Anterior cingulate cortex (tissue), 58 donors: ENCODE measurements around the gene NUF2.
"Not testable (repeated sequence)": the region's sequence is repeated elsewhere in the genome, so short reads cannot be mapped to it uniquely, and the experiment has no call there.

Source experiments
- DNase-seq, 58 donors: peaks; one replicate each; lab custom pipeline; 2025; lab: John Stamatoyannopoulos, UW

NUF2 gene

DNA sequence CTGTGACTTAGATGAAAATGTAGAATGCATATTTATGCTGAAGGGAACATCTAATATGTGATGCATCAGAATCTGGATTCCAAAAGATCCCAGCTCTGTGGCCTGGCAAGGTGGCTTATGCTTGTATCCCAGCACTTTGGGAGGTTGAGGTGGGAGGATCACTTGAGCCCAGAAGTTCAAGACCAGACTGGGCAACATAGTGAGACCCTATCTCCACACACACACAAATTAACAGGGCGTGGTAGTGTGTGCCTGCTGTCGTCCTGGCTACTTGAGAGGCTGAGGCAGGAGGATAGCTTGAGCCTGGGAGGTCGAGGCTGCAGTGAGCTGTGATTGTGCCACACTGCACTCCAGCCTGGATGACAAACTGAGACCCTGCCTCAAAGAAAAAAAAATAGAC lies 1.6 kb downstream of the NUF2 start:
- DNase-seq = not testable (repeated sequence)

DNA sequence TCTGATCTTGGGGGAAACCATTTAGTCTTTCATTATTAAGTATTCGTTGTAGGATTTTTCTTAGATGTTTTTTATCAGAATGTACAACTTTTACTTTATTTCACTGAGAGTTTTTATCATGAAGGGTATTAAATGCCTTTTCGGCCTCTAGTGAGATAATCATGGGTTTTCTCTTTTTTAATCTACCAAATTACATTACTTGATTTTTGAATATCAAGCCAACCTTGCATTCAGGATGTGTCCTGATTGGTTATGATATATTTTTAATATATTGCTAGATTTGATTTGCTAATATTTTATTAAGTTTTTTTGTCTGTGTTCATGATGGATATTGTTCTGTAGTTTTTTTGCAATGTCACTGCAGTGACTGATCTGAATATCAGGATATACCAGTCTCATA lies 9.4 kb downstream of the NUF2 start:
- DNase-seq = no peak

DNA sequence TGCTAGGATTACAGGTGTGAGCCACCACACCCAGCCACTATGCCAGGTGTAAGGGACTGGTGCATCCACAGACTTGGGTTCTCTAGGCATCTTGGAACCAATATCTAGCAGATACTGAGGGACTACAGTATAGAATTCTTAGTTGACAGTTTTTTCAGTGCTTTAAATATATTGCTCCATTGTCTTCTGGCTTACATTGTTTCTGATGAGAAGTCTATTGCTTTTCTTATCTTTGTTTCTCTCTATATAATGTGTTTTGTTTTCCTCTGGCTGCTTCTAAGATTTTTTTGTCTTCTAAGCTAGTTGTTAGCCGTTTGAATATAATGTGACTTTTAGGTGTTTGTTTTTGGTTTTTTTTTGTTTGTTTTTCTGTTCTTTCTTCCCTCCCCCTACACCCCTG lies 13.5 kb downstream of the NUF2 start:
- DNase-seq = no peak

DNA sequence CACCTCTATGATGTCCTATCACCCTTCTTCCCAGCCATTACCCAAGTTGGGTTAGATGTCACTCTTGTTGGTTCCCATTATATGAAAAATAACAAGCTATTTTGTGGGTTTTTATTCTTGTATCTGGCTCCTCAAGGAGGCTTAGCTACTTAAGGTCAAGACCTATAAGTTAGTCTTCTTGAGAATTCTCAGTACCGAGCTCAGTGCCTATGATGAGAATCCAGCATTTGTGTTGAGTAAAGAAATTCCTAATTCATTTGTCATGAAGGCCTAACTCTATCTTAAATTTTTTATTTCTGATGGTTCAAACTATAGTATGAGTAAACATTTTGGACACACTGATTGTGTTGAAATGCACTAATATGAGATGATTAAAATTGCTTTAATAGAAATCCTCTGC lies 15.9 kb downstream of the NUF2 start:
- DNase-seq = no peak

DNA sequence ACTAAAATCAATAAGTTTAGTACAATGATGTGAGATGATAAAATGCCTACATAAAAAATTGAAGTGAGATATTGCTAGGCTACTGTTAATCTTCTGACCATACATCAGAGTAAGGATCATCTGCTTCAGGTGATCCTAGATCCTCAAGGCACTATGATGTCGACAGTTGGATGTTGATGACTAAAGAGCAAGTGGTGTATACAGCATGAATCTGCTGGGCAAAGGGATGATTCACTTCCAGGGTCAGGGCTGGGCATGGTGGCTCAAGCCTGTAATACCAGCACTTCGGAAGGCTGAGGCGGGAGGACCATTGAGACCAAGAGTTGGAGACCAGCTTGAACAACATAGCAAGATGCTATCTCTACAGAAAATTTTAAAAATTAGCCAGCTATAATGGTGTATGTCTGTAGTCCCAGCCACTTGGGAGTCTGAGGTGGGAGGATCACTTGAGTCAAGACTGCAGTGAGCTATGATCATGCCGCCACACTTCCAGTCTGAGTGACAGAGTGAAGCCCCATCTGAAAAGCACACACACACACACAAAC lies 24.6 kb downstream of the NUF2 start:
- DNase-seq = no peak

DNA sequence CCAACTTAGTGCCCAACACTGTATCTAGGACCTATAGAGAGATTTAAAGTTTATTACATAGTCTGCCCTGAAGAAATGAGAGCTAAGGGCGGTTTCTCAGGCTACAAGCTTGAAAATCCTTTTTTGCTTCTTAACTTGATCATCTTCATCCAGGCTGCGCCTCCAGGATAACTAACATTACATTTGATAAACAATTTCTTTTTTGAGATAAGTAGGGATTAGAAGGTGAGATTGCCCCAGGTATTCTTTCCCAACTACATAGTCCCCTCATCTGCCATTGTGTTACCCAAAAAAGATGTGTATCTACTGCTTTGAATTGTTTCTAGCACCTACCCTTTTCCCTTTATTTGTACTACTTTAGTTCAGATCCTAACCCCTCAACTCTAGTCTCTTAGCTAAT lies 25.4 kb downstream of the NUF2 start:
- no peak for DNase-seq

DNA sequence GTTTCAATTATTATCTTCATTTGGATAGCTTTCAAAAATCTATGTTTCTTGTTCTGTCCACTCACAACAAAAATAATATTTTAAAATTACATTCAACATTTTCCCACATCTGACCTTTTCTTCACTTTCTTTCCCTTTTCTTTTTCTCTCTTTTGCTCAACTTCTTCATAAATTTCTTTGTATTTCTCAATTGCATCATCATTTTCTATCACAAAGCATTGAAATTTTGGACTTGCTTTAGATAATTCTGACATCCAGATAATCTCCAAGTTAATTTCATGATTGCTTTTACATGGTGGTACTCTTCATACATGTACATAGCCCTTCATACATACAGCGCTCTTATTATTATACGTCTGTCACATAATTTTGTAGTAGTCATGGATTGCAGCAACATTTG lies 30.2 kb downstream of the NUF2 start:
- no peak for DNase-seq

DNA sequence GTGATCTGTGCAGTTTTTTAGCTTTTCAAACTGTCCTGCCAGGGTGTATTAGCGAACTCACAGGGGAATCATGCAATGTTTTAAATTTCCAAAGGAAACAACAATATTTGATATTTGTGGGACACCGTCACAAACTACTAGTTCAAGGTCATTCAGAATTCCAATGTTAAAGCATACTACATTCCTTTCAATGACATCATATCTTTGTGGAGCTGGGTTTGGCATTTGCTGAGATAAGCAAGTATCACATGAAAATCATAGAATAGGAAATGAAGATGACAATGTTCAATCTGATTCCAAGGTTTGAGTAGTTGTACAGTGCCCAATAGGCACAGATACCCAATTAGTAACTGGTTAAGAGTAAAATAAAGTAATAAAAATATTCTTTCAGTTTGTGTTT lies 35.6 kb downstream of the NUF2 start:
- DNase-seq = no peak

DNA sequence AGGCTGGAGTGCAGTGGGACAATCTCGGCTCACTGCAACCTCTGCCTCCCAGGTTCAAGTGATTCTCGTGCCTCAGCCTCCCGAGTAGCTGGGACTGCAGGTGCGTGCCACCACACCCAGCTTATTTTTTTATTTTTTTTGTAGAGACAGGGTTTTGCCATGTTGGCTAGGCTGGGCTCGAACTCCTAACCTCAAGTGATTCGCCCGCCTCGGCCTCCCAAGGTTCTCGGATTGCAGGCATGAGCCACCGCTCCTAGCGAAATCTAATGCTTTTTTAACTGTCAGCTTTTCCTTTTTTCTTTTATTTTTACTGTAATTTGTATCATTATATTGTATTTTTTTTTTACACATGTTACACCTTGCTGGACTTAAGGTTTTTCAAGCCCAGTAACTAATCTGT lies 36.4 kb downstream of the NUF2 start:
- DNase-seq = not testable (repeated sequence)

DNA sequence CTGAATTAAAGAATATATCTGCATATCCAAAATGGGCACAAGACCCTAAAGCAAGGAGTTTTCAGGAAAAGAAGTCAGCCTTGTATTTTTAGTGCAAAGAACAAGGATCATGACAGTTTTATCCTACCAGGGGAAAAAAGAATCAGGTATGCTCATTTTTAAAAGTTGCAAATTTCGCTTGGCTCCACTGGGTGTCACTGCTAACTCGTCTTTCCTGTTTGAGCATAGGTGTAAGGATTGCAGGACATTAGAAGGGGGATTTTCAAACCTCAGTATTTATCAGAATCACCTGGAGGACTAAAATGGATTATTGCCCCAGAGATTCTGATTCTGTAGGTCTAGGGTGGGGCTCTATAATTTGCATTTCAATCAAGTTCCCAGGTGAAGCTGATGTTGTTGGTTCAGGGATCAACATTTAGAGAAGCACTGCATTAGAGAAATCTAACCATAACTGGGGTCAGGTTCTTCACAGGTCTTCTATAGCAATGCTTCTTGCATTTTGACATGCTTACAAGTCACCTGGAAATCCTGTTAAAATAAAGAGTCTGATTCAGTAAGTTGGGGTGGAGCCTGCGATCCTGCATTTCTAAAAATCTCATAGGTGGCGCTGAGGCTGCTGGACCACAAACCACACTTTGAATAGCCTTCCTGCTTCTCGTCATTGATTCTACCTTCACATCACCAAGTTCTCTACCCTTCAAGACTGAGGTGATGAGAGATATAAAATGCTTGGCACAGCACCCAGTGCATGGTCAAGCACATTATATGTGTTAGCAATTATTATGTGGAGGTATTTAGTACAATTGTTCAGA lies 39.6 kb downstream of the NUF2 start:
- DNase-seq = peak in 8 of 58 donors; percentile 0 to 42 (median 4)

DNA sequence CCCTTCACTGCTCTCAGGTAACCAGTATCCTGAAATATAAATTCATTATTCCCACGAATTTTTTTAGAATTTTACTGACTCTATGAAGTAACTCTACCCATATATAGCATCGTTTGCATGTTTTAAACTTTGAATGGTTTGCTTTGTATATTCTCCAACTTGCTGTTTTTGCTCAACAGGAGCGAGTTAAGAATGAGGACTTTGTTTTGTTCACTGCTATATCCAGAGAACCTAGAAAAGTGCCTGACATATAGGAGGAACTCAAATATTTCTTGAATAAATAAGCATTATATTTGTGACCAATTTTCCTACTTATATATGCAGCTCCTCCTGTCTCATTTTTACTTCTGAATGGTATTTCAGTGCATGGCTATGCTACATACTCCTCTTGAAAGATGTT lies 43.4 kb downstream of the NUF2 start:
- no peak for DNase-seq

DNA sequence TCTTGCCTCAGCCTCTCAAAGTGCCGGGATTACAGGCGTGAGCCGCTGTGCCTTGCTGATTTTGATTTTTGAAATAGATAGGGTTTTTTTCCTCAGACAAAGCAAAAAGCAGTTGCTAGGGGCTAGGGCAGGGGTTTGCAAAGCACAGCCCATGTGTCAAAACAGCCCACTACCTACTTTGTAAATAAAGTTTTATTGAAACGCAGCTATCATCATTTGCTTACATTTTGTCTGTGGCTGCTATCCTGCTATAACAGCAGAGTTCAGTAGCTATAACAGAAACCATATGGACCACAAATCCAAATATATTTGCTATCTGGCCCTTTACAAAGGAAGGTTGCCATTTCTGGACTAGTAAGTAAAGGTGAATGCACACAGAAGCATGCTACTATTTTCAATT lies 44.8 kb downstream of the NUF2 start:
- no peak for DNase-seq

DNA sequence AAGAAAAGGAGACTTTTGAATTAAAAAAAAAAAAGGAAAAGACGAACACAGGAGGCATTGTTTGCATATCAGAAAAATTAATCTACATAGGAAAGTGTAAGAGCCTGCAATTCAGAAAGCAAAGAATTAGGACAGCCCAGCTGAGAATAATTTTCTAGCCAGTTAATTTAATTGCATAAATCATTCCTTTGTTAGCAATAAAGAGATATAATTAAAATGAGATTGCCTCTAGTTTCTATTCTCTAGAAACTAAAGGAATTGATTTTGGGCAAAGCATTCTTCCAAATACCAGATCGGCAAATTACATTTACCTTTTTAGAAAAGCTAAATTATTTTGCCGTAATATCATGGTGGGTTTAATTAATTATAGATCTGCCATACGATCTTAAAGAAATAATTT lies 46.0 kb downstream of the NUF2 start:
- DNase-seq = no peak

DNA sequence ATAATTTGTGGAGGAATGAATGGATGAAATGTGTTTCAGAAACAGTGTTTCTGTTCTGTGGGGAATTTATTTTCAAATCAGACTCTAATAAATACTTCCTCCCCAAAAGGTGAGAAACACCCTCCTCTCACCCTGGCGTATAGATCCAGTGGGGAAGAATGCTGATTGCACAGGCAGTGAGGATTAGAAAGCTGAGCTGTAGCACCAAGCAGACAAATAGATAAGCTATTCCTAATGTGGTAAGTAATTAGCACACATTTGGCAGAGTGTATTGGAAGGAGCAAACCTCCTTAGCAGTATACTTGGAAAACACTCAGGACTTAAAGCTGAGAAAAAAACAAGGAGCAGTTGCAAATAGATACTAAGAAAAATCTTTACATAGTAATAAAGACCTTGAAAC lies 50.8 kb downstream of the NUF2 start:
- DNase-seq = no peak

DNA sequence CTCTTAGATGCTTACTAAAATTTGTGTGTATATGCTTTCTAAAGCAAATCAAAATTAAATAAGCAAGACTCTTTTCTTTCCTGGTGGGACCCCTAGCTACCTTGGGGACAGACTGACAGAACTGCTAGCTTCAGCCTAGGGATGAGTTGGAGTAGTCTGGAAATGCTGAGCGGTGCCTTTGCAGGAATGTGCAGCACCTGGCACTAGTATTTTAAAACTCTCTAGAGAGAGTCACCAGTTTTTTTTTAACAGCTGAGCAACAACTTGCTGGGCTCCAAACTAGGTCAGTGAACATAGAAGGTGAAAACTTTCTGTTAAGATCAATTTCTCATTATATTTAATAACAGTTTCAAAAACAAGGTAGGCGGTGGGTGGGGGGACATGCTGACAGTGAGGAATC lies 56.8 kb downstream of the NUF2 start:
- DNase-seq = no peak

DNA sequence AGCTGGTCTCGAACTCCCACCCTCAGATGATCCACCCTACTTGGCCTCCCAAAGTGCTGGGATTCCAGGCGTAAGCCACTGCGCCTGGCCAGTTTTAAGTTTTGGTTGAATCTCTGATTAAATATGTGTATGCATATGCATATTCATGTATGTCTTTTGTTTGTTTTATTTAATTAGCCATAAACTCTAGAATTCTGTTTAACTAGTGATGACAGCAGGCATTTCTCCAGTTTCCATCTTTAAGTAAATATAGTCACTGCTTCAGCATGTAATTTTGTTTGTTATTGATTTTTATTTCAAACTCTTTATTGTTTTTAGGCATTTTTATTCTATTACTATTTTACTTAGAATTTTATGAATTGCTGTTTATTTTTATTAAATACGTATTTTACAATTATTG lies 58.0 kb downstream of the NUF2 start:
- no peak for DNase-seq

DNA sequence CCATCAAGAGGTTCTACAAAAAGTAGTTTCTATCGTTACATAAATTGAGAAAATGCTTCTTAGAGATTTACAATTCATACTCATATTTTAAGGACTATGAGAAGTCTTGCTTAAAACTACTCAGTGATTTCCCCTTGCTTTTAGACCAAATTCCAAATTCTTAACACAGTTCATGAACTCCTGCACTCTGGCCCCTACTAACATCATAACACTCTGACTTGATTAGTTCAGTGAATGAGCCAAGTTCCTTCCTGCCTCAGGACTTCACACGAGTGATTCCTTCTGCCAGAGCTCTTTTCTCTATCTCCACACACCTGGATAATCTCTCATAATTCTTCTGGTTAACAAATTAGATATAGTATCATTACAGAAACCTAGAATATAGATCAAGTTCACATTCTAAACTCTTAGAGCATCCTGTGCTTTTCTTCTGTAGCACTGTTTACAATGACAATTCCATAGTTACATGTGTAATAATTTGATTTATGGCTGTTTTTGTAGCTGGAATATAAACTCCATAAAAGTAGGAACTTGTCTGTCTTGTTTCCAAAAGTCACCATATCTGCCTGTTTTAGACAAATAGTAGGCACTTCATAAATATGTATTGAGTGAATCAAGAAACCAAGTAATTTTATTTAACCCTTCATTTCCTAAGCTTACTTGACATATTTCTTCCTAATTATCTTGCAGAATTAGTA lies 59.9 kb downstream of the NUF2 start:
- no peak for DNase-seq

DNA sequence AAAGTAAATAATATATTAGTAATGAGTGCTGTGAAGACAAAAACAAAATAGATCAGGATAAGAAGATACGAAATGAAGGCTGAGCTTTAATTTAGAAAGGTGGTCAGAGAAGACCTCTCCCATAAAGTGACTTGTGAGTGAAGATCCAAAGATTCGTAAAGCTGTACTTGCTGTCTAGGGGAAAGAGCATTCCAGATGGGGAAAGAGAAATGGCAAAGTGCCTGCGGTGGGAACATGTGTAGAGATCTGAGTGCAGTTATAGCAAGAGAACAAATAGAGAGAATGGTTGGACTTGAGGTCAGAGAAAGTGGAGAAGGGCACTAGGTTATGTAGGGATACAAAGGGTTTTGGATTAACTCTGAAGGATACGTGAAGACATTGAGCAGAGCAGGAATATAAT lies 60.6 kb downstream of the NUF2 start:
- no peak for DNase-seq

DNA sequence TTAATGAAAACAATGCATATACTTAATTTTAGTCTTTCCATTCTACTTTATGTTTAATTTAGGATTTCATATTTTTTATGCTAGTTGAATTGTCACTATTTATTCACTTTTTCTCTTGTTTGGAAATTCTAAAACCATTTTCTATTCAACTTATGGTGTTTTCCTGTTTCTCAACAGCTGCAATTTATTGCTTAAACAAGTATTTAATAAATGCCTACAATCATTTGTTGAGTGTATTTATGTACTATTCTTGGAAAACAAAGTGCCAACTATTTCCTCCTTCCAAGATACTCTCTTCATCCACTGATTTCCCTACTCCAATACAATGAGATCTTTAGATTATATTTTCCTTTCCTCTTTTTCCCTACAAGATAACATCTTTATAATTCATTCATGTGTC lies 65.4 kb downstream of the NUF2 start:
- DNase-seq = no peak

DNA sequence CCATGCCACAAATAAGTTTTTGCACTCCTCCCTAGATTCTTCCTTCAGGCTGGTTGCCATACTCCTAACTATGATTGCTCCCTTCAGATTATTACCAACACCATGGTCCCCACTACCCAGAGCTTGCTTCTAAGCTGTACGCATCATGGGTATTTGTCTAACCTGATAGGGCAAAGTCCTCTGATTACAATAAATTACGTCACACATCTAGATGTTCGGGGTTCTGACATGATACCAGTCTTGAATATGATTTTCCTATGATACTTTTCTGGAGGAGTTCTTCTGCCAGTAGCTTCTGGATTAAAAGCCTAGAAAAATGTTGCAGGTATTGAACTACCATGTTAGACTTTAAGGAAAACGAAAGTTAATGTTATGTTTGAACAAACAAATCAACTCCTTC lies 67.2 kb downstream of the NUF2 start:
- no peak for DNase-seq

DNA sequence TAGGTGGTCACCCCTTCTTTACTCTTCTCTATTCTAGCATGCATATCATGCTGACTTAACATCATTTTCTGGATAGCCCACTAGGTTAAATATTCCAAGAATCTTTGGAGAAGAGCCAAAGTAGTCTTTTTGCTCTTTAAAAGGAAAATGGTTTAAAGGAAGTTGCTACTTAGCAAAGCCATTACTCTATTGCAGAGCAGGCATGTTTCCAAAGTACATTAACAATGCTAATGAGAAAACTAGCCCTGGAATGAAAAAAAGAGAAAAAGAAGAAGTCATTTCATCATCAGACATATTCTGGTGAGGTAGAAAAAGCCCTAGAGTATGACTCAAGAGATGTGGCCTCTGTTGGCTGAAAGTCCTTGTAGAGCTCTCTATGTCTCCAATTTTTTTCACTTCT lies 74.0 kb downstream of the NUF2 start:
- DNase-seq = no peak
